ENCODE data around the gene BPNT1.
A peak's percentile ranks its signal among the peaks of the same experiment; 100 is the strongest.
"Not testable (repeated sequence)": the region's sequence is repeated elsewhere in the genome, so short reads cannot be mapped to it uniquely, and the experiment has no call there.

Gene BPNT1, protein sequence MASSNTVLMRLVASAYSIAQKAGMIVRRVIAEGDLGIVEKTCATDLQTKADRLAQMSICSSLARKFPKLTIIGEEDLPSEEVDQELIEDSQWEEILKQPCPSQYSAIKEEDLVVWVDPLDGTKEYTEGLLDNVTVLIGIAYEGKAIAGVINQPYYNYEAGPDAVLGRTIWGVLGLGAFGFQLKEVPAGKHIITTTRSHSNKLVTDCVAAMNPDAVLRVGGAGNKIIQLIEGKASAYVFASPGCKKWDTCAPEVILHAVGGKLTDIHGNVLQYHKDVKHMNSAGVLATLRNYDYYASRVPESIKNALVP

DNA sequence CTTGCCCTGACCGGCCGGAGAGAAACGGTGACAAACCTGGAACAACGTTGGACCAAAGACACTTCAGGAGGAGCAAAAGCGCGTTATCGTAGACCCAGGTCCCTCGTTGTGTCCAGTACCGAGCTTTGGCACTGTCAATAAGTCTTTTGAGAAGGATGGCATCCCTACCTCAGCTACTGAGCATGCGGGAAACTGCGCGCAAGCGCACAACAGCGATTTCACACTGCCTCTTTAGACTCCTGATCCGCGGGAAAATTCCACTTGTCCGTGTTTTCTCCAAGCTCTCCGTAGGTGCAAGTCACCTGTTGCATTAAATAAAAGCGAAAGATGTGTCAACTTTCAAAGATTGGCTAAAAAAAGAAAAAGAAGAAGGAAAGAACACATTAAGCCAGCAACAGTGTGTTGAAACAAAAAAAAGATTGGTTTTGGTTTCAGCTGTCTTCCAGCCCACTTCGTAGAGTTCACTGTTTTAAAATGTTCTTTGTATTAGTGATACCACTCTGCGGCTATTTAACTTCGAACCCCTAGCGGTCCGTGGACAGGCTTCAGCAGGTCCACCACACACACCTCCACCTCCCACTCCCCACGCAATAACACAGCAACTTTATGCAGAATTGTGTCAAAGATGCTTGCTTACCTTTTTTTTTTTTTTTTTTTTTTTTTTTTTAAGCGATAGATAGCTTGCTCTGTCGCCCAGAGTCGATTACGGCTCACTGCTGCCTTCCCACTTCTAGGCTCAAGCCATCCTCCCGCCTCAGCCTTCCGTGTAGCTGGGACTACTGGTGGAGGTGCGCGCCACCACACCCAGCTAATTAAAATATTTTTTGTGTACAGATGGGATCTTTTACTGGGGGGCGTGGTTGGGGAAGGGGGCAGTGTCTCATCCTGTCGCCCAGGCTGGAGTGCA is at the start of gene BPNT1:
Gene BPNT1 (minus strand): TSS at position 139 of the 907 bp plus-strand sequence. CDS start 9,942 bp downstream, outside the sequence.
- peak; percentile 96 for DNase-seq

DNA sequence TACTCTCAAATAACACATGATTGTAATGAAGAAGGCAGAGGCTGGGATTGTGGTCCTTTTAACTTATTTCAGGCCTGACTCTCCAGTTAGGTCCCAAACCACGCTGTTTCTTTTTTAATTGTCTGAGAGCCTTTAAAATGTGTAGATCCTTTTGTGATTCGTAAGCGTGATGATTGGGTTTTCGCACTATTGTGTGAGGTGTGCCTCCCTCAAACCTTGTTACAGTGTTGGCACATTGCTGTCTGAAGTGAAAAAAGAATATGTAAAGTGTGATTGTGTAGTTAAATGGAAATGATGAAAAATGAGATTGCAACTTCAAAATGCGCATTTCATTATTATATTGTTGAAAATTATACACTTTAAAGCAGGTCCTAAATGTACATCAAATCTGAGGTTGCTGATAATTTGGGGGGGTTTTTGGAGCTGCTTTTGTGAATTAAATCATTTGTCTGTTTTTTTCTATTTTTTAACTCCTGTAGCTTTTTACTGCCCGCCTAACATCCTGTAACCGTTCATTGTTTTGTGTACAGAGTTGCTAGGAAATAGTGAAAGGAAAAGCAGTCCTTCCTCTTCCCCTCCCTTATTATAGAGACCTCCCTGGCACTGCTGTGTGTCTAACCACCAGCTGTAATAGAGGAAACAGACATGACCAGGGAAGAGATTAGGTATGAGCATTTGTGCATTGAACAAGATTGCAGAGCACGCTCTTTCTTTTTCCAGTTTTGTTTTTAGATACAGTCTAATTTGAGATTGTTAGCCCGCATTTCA is 47.6 kb upstream of the BPNT1 start:
- no peak for DNase-seq

DNA sequence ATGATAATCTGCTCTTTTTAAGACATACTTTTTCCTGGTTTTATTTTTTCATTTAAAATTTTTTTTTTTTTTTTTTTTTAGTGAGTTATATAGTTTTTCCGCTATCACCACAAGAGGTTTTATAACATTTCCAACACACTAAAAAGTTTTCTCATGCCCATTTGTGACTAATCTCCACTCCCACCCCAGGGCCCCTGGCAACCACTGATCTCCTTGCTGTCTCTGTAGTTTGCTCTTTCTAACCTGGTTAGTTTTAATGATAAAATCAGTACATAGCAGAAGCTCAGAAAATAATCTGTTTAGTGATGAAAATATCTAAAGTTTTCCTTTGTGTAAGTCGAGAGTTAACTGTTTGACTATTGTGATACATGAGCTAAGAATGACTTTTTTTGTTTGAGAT is 46.2 kb upstream of the BPNT1 start:
- no peak for DNase-seq

DNA sequence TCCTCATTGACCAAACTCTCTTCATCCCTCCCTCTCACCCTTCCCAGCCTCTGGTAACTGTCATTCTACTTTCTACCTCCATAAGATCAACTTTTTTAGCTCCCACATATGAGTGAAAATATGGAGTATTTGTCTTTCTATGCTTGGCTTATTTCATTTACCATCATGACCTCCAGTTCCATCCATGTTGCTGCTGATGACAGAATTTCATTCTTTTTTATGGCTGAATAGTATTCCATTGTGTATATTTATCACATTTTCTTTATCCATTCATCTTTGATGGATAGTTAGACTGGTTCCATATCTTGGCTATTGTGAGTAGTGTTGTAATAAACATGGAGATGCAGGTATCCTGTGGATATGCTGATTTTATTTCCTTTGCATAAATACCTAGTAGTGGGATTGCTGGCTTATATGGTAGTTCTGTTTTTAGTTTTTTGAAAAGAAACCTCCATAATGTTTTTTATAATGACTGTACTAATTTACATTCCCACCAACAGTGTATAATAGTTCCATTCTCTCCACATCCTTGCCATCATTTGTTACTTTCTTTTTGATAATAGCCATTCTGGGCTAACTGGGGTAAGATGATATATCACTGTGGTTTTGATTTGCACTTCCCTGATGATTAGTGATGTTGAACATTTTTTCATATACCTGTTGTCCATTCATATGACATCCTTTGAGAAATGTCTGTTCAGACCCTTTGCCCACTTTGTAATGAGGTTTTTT is 40.1 kb upstream of the BPNT1 start:
- no peak for DNase-seq

DNA sequence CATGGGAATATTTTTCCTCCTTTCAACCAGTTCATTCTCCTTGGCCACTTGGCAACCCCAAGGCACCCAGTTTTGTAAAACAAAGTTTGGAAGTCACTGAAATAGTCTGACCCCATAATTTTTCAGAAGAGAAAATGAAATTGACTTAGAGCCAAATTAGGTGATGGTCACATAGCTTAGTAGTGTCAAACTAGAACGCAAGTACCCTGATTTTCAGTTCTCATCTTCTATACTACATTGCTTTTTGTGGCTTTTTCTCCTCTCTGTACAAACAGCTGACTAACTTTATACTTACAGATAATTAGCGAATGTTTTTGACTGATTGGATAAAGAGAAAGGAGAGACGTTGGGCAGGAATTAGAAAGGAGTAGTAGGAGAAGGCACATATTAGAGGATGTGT is 37.5 kb upstream of the BPNT1 start:
- no peak for DNase-seq

DNA sequence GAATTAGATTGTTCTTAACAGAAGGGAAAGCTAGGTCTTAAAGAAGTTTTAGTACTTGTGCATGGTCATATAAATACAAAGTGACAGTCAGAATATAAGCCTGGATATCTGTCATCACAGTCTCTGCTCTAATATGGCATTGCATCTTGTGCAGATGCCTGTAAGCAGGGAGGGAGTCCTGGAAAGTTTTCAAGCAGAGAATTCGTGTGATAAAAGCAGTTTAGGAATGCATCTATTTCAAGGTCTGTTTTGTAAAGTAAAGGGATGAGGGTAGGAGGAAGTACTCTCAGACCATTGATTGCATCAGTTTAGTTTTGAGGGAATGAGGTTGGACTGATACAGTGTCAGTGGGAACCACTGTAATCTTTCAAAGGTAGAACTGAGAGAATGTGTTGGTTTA is 35.0 kb upstream of the BPNT1 start:
- no peak for DNase-seq

DNA sequence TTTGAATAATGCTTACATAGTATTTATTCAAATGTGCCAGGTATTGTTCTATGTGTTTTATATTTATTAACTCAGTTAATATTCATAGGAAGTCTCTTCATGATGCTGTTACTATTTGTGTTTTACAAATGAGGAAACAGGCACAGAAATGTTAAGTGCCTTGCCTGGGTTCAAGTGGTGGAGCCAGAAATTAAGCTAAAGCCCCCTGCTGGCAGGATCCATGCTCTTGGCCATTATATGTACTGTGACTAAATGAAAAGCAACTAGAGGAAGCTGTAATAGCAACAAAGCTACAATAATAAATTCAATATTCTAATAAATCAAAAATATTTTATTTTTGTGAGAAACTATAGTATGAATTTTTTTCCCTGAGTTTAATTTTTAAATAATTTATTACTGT is 34.3 kb upstream of the BPNT1 start:
- no peak for DNase-seq

DNA sequence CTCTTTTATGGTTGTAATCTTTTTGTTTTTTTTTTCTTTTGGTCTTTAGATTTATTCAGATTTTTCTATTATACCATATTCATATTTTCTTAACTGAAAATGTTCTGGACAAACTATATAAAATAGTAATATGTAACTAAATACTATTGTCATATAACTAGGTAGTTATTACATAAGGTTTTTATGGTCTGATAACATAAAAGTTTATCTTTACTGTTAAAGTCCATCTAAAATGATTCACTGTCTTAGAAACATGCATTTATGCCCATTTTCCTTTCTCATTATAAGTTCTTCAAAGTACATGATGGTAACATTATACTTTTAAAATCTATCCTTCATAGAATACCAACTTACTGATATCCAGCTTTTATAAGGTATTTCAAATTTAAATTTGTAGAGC is 33.5 kb upstream of the BPNT1 start:
- no peak for DNase-seq

DNA sequence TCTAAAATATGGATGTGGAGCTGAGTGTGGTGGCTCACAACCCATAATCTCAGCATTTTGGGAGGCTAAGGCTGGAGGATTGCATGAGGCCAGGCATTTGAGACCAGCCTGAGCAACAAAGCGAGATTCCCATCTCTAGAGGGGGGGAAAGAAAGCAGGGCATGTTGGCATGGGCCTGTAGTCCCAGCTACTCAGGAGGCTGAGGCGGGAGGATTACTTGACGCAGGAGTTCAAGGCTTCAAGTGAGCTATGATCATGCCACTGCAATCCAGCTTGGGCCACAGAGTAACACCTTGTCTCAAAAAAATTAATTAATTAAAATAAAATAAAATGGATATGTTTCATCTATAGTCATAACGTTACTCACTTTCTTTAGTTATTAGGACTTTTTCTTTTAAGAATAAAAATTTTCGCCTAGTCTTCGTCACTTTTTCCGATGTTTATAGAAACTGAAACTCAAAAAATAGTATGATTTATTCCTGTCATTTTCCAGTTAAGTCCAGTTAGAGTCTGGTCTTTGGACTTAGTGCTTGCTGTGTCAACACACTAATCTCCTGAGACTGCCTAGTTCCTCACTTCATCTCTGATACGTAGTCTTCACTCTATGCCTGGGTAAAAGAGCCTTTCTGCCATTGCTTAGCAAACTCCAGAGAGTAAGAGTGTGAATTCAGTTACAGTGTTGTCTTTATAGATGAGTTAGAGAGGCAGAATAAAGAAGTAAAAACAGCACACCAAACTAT is 32.4 kb upstream of the BPNT1 start:
- DNase-seq: no peak

DNA sequence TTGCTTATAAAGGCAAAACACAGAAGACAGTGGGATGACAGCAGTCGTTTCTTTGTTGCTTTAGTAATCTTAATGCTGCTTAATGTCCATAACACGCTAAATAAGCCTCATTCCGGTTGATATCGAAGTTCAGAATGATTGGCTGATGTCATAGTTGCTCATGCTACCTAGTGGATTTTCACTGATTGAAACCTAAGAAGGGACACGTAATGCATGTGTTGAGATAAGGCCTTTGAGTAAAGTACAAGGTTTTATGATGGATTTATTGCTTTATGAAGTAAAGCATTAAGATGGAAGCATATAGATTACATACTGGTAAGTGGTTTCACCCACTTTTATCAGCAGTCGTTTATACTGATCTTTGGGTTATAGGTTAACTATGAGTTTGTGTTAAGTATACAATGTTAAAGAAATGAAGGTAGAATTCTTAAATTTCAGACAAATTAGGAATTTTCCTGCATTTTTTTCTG is 29.5 kb upstream of the BPNT1 start:
- DNase-seq: no peak

DNA sequence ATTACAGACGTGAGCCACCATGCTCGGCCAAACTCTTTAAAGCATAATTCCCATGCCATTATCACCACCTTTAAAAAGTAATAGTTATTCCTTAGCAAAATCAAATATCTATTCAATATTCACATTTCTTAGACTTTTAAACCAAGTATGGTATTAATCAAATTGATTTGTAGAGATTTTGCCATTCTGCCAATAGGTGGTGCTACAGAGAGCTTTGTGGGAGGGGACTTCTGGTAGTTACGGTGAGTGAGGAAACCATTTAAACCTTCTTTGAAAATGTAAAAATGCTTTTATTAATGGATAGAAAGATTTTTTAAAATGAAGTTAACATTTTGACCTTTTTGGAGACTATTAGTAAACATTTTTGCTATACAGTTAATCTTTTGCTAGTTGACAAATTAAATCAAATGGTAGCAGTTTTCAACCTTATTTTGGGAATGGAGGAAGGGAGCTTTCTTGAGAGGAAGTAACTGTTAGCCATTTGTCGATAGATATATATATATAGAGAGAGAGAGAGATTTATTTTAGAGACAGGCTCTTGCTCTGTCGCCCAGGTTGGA is 23.6 kb upstream of the BPNT1 start:
- no peak for DNase-seq

DNA sequence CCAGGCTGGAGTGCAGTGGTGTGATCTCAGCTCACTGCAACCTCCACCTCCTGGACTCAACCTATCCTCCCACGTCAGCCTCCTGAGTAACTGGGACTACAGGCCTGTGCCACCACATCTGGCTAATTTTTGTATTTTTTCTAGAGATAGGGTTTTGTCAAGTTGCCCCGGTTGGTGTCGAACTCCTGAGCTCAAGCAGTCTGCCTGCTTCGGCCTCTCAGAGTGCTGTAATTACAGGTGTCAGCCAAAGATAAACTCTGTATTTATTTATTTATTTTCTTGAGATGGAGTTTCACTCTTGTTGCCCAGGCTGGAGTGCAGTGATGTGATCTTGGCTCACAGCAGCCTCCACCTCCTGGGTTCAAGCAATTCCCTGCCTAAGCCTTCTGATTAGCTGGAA is 23.0 kb upstream of the BPNT1 start:
- DNase-seq: not testable (repeated sequence)

DNA sequence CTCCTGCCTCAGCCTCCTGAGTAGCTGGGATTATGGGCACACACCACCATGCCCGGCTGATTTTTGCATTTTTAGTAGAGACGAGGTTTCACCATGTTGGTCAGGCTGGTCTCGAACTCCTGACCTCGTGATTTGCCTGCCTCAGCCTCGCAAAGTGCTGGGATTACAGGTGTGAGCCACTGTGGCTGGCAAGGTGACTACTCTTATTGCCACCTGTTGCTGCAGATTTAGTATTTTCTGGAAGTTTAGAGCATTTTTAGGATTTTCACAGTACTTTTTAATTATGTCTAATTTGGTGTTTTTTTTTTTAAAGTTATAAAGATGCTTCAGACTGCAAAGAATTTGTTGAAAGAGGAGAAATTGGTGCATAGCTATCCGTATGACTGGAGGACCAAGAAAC is 20.9 kb upstream of the BPNT1 start:
- not testable (repeated sequence) for DNase-seq

DNA sequence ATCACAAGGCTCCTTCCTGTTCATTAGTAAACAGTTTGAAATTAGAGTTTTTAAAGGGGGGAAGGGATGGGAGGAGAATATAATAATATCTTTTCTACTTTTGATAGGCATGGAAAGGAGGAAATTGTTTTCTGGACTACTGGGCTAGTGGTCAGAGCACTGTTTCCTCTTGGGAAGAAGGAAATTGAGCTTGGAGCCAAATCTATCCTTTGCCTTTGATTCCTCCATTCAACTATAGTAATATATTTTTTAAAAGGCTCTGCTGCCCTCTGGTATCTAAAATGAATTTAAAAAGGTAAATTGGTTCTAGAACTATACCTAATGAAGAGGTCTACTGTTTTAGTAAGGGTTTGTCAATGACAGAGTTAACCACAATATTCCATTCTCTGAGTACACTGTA is 10.2 kb upstream of the BPNT1 start:
- no peak for DNase-seq

DNA sequence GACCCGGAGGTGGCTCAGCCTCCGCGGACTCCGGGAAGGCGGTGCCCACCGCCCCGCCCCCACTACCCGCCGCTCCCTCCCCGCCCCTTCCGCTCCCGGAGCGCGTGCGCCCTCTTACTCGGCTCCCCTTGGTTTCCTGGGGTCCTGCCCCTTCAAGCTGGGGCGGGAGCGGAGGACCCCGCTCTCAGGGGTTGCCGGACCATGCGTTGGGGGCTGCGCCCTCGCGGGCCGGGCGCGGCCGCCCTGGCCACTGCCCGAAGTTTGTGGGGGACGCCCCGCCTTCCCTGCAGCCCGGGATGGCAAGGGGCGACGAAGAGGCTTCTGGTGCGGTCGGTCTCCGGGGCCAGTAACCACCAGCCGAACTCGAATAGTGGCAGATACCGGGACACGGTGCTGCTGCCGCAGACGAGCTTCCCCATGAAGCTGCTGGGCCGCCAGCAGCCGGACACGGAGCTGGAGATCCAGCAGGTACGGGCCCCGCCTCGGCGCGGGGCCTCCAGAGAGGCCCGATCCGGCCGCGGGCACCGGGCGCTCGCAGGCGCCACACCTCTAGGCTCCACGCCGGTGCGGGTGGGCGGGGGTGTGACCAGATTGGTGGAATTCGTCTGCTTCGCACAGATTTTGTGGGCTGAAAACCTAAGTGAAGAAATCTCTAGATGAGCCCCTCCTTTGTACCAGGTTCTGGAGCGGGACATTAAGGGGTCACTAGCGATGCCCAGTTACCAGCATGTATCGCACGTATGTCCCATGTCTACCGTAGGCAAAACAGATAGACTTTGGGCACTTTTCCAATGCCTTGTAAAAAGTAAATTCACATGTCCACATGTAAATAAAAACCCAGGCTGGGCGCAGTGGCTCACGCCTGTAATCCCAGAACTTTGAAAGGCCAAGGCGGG is 4.7 kb upstream of the BPNT1 start, which contains the start of gene IARS2:
Gene IARS2 (plus strand): TSS at position 117 of the 896 bp plus-strand sequence. CDS start 85 bp downstream, at position 202.
- DNase-seq: peak; percentile 92

DNA sequence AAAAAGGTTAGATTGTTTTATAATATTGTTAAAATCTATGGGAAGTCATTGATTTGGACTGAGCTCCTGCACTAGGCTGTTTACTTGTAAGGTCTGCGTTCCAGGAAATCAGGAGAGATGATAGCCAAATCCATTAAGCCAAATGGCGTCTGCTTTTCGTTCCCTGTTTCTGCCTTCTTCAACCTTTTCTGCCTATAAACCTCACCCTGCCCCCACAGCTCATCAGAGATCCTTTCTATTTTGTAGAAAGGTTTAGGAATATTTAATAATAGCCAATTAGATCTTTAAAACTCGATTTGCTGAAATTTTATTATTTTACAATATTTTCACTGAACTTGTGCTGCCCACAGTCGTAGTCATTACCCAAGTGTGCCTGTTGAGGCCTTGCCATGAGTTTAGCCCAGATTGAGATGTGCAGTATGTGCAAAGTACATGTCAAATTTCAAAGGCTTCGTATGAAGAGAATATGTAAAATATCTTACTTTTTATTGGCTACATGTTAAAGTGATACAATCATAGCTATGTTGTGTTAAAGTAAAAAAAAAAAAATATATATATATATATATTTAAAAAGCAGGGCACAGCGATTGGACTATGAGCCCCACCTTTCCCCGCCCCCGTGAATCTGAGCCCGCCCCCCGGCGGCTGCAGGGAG is 3.9 kb upstream of the BPNT1 start:
- no peak for DNase-seq

DNA sequence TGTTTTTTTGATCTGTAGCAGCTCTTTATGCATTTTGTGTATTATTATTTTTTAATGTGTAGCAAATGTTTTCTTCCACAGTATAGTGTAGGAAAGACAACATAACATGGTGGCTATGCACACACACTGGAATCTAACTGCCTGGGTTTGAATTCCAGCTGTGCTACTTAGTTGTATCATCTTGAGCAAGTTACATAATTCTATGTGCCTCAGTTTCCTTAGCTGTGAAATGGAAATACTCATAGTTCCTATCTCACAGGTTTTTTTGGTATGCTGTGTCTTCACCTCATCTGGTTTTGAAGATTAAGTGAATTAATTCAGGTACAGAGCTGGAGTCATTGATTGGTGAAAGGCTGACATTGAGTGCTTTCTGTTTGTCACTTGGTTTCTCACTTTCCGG is 3.1 kb upstream of the BPNT1 start:
- no peak for DNase-seq

DNA sequence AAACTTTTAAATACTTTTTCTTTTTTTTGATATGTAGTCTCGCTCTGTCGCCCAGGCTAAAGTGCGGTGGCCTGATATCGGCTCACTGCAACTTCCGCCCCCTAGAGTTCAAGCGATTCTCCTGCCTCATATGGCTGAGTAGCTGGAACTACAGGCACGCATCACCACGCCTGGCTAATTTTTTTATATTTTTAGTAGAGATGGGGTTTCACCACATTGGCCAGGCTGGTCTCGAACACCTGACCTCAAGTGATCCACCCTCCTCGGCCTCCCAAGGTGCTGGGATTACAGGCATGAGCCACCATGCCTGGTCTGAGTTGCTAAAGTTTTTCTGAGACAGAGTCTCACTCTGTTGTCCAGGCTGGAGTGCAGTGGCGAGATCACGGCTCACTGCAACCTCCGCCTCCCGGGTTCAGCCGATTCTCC is 3.3 kb downstream of the BPNT1 start:
- not testable (repeated sequence) for DNase-seq

DNA sequence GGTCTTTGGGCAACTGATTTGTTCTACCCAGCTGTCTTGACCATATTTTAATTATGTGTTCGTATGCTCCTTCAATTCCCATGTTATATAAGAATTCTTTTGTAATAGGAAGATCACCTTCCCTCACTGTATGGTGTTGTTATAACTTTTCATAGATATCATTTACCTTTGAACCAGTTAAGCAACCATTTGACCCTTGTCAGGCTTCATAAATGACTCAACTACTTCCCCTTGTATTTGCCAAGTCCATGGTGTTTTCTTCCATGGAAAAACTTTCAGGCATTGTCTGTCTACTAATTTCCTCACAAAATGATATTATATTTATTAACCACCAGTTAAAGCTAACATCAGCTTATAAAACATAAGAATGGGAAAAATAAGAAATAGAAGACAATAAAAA is 5.1 kb downstream of the BPNT1 start:
- DNase-seq: no peak

DNA sequence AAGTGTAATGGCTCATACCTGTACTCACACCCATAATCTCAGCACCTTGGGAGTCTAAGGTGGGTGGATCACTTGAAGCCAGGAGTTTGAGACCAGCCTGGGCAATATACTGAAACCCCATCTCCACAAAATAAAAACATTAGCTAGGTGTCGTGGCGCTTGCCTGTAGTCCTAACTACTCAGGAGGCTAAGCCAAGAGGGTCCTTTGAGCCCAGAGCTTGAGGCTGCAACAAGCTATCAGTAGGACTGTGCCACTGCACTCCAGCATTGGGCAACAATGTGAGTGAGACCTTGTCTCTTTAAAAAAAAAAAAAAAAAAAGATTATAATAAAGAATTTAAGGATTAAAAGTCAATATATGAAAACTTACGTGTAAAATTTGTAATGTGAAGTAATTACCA is 11.7 kb downstream of the BPNT1 start:
- no peak for DNase-seq
